ENCODE data around the gene DHX35. TPM values are rescaled to one million over a fixed set of nuclear protein-coding genes. Genes with fewer than 3 reads are reported as not detected.

The DHX35 gene
- total RNA-seq, 1 donor from 2014 or later: 14.0 TPM

- Mint-ChIP-seq H3K27me3 (no peaks in the 10 kb centered on the region), H3K4me3 (no peak overlapping the region), H3K9me3 (no peaks in the 10 kb centered on the region), H3K4me1 (ENCODE audit: unreplicated experiment) (peaks cover 8% of the 10 kb centered on the region), H3K27ac (no peak overlapping the region), H3K36me3 (peaks cover 21% of the 10 kb centered on the region)
- no peak for TF ChIP-seq CTCF (conservative IDR thresholded peaks at IDR 0.05)
- DNase-seq (ENCODE audit: extremely low spot score, unreplicated experiment): no peak
These were observed 11.9 kb upstream of the DHX35 start for GRCh38 chr20:38950254-38950653.

DNA sequence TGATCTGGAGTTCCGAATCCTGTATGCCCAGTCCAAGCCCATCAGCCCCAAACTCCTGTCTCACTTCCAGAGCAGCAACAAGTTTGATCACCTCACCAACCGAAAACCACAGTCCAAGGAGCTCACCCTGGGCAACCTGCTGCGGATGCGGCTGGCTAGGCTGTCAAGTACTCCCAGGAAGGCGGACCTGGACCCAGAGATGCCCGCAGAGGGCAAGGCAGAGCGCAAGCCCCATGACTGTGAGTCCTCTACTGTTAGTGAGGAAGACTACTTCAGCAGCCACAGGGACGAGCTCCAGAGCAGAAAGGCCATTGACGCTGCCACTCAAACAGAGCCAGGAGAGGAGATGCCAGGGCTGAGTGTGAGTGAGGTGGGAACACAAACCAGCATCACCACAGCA is 10.5 kb upstream of the DHX35 start:
- Mint-ChIP-seq H3K27me3 (no peaks in the 10 kb centered on the region), H3K36me3 (peaks cover 16% of the 10 kb centered on the region), H3K4me1 (ENCODE audit: unreplicated experiment) (peaks cover 5% of the 10 kb centered on the region), H3K4me3 (no peak overlapping the region), H3K9me3 (no peaks in the 10 kb centered on the region), H3K27ac (no peak overlapping the region)
- TF ChIP-seq CTCF (conservative IDR thresholded peaks at IDR 0.05): no peak
- DNase-seq (ENCODE audit: extremely low spot score, unreplicated experiment): no peak

DNA sequence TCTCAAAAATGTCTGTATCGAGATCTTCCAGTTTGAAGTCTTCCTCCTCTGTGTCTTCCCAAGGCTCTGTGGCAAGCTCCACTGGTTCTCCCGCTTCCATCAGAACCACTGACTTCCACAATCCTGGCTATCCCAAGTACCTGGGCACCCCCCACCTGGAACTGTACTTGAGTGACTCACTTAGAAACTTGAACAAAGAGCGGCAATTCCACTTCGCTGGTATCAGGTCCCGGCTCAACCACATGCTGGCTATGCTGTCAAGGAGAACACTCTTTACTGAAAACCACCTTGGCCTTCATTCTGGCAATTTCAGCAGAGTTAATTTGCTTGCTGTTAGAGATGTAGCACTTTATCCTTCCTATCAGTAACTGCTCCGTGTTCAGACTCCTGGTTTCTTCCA is 10.0 kb upstream of the DHX35 start:
- Mint-ChIP-seq H3K9me3 (no peaks in the 10 kb centered on the region), H3K36me3 (peaks cover 16% of the 10 kb centered on the region), H3K27me3 (no peaks in the 10 kb centered on the region), H3K4me3 (no peak overlapping the region), H3K4me1 (ENCODE audit: unreplicated experiment) (no peaks in the 10 kb centered on the region), H3K27ac (no peak overlapping the region)
- DNase-seq (ENCODE audit: extremely low spot score, unreplicated experiment): no peak
- no peak for TF ChIP-seq CTCF (conservative IDR thresholded peaks at IDR 0.05)

DNA sequence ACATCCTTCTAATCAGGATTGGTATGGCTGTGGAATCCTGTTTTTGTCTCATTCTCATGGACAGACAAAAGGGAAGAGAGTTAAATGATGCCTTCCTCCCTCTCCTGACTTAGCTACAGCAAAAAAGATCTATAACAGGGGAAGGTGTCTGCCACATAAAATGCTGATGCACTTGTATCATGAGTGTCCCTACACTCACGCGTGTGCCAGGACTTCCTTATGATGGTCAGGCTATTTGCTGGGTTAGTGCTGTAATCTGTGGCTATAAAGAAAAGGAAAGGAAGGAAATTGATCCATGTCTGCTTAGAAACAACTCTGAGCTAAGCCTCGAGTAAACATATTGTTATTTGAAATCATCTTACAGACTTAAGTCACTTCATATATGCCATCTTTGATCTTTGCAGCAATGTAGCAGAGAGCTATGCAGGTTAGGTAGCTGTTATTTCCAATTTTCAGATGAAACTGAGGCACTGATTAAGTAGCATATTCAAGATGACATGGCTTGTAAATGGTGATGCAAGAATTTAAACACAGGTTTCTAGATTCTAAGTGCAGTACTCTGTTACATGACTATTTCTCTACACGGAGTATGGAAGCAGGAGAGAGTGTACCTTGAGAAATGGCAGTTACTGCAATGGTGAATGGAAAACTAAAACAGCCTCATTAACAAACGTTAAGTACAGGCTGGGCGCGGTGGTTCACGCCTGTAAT is 8.4 kb upstream of the DHX35 start:
- no peak for DNase-seq (ENCODE audit: extremely low spot score, unreplicated experiment)
- H3K27me3 Mint-ChIP-seq: no peaks in the 10 kb centered on the region
- no peaks in the 10 kb centered on the region for H3K9me3 Mint-ChIP-seq
- no peak overlapping the region for H3K27ac Mint-ChIP-seq
- no peak for TF ChIP-seq CTCF (conservative IDR thresholded peaks at IDR 0.05)
- H3K36me3 Mint-ChIP-seq: peaks cover 16% of the 10 kb centered on the region
- no peak overlapping the region for H3K4me3 Mint-ChIP-seq
- no peaks in the 10 kb centered on the region for H3K4me1 Mint-ChIP-seq (ENCODE audit: unreplicated experiment)

DNA sequence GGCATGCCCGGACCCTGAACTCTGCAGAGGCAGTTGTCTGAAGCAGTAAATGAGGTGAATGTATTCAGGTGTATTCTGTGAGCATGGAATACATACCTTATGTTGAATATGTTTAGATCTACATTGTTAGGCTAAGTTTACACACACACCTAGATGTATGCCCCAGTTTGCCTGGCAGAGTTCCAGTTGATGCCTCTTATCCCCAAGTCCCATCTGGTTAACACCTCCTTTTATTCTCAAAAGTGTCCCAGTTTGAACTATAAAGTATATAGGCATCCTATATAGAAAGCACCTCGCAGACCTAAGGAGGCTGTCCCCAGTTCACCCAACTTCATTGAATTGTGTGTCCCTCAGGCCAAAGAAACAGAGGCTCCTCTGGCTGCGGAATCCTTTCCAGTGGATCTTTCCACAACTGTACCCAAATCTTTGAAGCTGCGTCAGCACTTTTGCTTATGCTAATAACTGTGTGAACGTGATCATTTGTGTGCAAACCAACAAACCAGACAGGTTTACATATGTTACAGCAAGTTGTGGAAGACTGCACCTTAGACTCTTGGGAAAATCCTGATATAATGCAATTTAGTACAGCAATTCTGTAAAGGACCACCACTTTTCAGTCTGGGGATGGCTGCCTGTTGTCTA is 4.8 kb upstream of the DHX35 start:
- H3K27me3 Mint-ChIP-seq: no peaks in the 10 kb centered on the region
- no peak for DNase-seq (ENCODE audit: extremely low spot score, unreplicated experiment)
- no peaks in the 10 kb centered on the region for H3K9me3 Mint-ChIP-seq
- no peak overlapping the region for H3K4me3 Mint-ChIP-seq
- no peak for TF ChIP-seq CTCF (conservative IDR thresholded peaks at IDR 0.05)
- H3K4me1 Mint-ChIP-seq (ENCODE audit: unreplicated experiment): peaks cover 11% of the 10 kb centered on the region
- H3K27ac Mint-ChIP-seq: no peak overlapping the region
- peaks cover 6% of the 10 kb centered on the region for H3K36me3 Mint-ChIP-seq

Measured in type B pancreatic cell (in vitro differentiated cells).